Stimulated activated memory B cell treated with anti-CD40 and anti-IgM and Interleukin-4, amounts not matched to agents 10 μg/mL and 1 μg/mL and 100 μg/mL, for 72 hours (primary cell): ENCODE results near the gene CCDC83.
"Not testable (repeated sequence)": the region's sequence is repeated elsewhere in the genome, so short reads cannot be mapped to it uniquely, and the experiment has no call there.

Experiments
- ATAC-seq: fragments of 150-1000 bp; cut with Tn5 transposase; 2 replicates; pipeline ENCODE4 v1.10.0; 2021
- H3K27ac Mint-ChIP-seq: one replicate; pipeline ENCODE4 v1.8.0; 2022; ENCODE audit warnings: mild to moderate bottlenecking, mixed read lengths
- H3K27me3 Mint-ChIP-seq: one replicate; pipeline ENCODE4 v1.8.0; 2022; ENCODE audit warnings: mixed read lengths
- H3K36me3 Mint-ChIP-seq: one replicate; pipeline ENCODE4 v1.8.0; 2022; ENCODE audit warnings: mixed read lengths
- H3K4me1 Mint-ChIP-seq: one replicate; pipeline ENCODE4 v1.8.0; 2022; ENCODE audit warnings: mixed read lengths
- H3K4me3 Mint-ChIP-seq: one replicate; pipeline ENCODE4 v1.8.0; 2022; ENCODE audit warnings: mild to moderate bottlenecking, moderate library complexity, mixed read lengths
- H3K9me3 Mint-ChIP-seq: one replicate; pipeline ENCODE4 v1.8.0; 2022; ENCODE audit warnings: mixed read lengths

Gene CCDC83

GRCh38 chr11:85889676-85890579, 34.7 kb downstream of the CCDC83 start:
- Mint-ChIP-seq H3K27me3 (no peaks in the 10 kb centered on the region), H3K4me1 (no peaks in the 10 kb centered on the region), H3K9me3 (no peaks in the 10 kb centered on the region), H3K36me3 (no peaks in the 10 kb centered on the region), H3K4me3 (no peak overlapping the region), H3K27ac (no peak overlapping the region)
- ATAC-seq, result no peak

DNA sequence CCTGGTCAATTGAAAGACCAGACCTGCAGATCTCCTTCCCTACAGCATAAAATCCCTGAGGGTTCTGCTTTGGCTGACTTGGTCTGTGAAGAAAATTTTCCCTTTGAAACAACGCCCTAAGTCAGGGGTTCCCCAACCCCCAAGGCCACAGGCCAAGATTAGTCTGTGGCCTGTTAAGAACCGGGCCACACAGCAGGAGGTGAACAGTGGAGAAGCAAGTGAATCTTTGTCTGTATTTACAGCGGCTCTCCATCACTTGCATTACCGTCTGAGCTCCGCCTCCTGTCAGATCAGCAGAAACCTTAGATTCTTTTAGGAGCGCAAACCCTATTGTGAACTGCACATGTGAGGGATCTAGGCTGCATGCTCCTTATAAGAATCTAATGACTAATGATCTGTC, 38.2 kb downstream of the CCDC83 start:
- Mint-ChIP-seq H3K27ac (no peak overlapping the region), H3K36me3 (no peaks in the 10 kb centered on the region), H3K4me1 (no peaks in the 10 kb centered on the region), H3K4me3 (no peak overlapping the region), H3K27me3 (no peaks in the 10 kb centered on the region), H3K9me3 (no peaks in the 10 kb centered on the region)
- ATAC-seq, result no peak

DNA sequence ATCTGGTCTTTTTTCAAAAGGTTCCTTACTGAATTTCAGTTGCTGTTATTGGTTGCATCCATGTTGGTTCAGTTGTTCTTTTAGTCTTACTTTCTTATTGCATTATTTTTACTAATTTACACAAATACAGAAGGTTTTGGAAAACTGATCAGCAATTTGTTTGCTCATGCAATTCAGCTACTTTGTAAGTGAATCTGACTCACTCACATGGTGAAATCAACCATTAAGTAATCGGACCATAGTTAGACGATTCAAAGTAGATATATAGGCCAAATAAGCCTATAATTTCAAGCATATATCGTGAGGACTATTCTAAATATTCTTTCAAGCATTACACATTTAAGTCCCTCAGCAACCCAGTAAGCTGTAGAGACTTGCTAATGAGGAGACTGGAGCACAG, 41.7 kb downstream of the CCDC83 start:
- Mint-ChIP-seq H3K36me3 (no peaks in the 10 kb centered on the region), H3K9me3 (no peaks in the 10 kb centered on the region), H3K4me1 (no peaks in the 10 kb centered on the region), H3K27me3 (no peaks in the 10 kb centered on the region), H3K4me3 (no peak overlapping the region), H3K27ac (no peak overlapping the region)
- no peak for ATAC-seq

DNA sequence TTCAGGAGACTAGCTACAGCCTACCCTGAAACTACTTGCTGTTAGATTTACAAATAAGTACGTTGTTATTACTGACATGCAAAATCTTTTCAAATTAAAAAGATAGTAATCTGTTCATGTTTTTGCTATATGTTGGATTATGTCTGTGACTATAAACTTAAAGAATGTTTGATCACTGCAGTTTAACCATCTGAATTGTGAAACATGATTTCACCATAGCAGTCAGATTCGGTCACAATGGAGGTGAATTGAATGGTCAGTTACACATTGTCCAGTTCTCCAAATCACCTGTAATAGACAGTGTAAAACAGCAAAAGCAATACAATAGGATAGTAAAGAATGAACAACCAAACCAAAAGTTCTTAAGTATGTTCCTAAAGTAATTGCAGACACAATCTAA, 43.3 kb downstream of the CCDC83 start:
- Mint-ChIP-seq H3K36me3 (no peaks in the 10 kb centered on the region), H3K27me3 (no peaks in the 10 kb centered on the region), H3K27ac (no peak overlapping the region), H3K9me3 (no peaks in the 10 kb centered on the region), H3K4me3 (no peak overlapping the region), H3K4me1 (no peaks in the 10 kb centered on the region)
- no peak for ATAC-seq

DNA sequence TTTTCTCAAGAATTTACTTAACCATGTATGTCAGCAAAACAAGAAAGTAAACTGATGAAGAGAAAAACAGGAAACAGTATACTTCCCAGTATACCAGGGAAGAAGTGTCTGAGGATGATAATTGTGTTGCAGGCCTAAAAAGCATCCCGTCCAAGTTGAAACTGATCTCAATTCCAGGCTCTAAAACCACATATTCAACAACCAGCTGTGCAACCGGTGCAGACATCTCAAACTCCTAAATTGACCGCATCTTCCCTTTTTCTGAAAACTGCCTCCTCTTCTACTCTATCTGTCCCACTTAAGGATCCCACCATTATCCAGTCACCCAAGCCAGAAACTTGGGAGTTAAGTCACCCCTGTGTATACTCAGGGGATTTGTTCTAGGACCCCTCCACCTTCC, 47.2 kb downstream of the CCDC83 start:
- ATAC-seq, result no peak
- no peaks in the 10 kb centered on the region for H3K9me3 Mint-ChIP-seq
- H3K4me3 Mint-ChIP-seq, result no peak overlapping the region
- H3K27me3 Mint-ChIP-seq, result no peaks in the 10 kb centered on the region
- no peaks in the 10 kb centered on the region for H3K4me1 Mint-ChIP-seq
- no peak overlapping the region for H3K27ac Mint-ChIP-seq
- no peaks in the 10 kb centered on the region for H3K36me3 Mint-ChIP-seq

- Mint-ChIP-seq H3K27ac (no peak overlapping the region), H3K36me3 (no peaks in the 10 kb centered on the region), H3K4me3 (no peak overlapping the region), H3K9me3 (no peaks in the 10 kb centered on the region), H3K4me1 (no peaks in the 10 kb centered on the region), H3K27me3 (no peaks in the 10 kb centered on the region)
- no peak for ATAC-seq
Observed at GRCh38 chr11:85903406-85903805, 48.2 kb downstream of the CCDC83 start.

DNA sequence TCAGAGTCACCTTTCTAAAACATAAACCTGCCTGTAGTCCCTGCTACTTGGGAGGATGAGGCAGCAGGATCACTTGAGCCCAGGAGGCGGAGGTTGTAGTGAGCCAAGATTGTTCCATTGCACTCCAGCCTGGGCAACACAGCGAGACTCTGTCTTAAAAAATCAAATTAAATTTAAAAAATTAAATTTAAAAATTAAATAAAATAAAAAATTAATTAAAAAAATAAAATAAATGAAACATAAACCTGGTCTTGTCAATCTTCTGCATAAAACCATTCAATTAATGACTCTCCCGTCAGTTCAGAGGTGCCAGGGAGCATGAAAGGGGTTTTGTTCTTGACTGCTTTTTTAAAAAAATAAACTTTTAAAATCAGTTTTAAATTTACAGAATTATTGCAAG, 48.6 kb downstream of the CCDC83 start:
- no peaks in the 10 kb centered on the region for H3K9me3 Mint-ChIP-seq
- peak; percentile 8 for ATAC-seq
- no peak overlapping the region for H3K27ac Mint-ChIP-seq
- H3K27me3 Mint-ChIP-seq, result no peaks in the 10 kb centered on the region
- H3K4me3 Mint-ChIP-seq, result no peak overlapping the region
- H3K4me1 Mint-ChIP-seq, result no peaks in the 10 kb centered on the region
- H3K36me3 Mint-ChIP-seq, result no peaks in the 10 kb centered on the region

GRCh38 chr11:85912414-85912813, 57.2 kb downstream of the CCDC83 start:
- Mint-ChIP-seq H3K36me3 (no peaks in the 10 kb centered on the region), H3K4me1 (no peaks in the 10 kb centered on the region), H3K4me3 (no peak overlapping the region), H3K9me3 (peaks cover 2% of the 10 kb centered on the region), H3K27me3 (no peaks in the 10 kb centered on the region), H3K27ac (no peak overlapping the region)
- ATAC-seq, result peak; percentile 16

GRCh38 chr11:85913513-85913912, 58.3 kb downstream of the CCDC83 start:
- no peaks in the 10 kb centered on the region for H3K4me1 Mint-ChIP-seq
- no peaks in the 10 kb centered on the region for H3K36me3 Mint-ChIP-seq
- no peak overlapping the region for H3K4me3 Mint-ChIP-seq
- H3K27ac Mint-ChIP-seq, result no peak overlapping the region
- no peak for ATAC-seq
- peaks cover 2% of the 10 kb centered on the region for H3K9me3 Mint-ChIP-seq
- no peaks in the 10 kb centered on the region for H3K27me3 Mint-ChIP-seq

DNA sequence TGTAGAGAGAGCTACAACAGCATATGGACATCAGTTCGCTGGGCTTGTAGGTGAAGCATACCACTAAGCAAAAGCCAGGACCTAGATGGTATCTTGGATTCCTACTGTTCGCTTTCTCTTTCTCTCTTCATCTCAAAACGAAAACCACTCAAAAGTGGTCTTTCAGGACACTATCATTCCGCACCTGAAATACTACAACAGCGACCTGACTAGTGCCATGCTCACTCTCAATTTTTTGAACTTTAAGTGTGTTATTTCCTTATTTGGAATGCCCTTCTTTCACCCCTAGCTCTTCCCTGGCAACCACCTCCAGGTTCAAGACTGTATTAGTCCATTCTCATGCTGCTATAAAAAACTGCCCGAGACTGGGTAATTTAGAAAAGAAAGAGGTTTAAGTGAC, 59.2 kb downstream of the CCDC83 start:
- Mint-ChIP-seq H3K9me3 (peaks cover 2% of the 10 kb centered on the region), H3K4me1 (no peaks in the 10 kb centered on the region), H3K27ac (no peak overlapping the region), H3K27me3 (no peaks in the 10 kb centered on the region), H3K4me3 (no peak overlapping the region), H3K36me3 (no peaks in the 10 kb centered on the region)
- ATAC-seq, result no peak

DNA sequence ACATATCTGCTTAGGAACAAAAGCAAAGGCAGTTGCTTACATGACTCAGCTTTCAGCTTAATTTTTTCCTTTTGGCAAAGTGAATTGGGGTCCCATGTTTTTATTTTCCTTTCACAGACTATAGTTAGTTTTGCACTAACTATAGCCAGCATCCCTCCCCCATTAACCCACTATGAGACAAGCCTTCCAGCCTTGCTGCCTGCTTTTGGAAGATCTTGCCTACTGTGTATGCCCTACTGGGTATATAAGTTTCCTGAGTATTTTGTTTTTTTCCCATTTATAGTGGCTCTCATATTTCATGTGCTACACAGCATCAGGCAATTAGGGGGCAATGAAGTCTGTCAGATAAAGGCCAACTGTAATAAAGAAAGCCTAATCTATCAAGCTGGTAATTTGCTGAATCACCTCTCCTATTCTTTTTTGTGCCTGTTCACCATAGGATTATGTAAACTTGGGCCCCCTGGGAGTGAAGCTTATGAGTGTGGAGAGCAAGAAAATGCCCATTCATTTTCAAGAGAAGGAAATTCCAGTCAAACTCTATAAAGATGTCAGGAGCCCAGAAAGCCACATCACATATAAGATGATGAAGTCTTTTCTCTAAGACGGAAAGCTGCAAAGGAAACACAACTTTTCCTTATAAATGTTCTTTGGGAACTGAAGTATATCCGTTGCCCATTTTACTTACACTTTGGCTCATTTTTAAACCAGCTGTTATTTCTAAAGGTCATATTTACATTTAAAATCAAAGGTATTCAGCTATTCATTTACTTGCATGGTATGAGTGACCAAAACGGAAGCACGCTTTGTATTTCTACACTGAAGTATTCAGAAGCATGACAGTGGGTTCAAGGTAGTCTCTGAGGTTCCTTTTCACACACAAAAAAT, 64.0 kb downstream of the CCDC83 start:
- Mint-ChIP-seq H3K4me1 (peaks cover 6% of the 10 kb centered on the region), H3K36me3 (no peaks in the 10 kb centered on the region), H3K27me3 (peaks cover 9% of the 10 kb centered on the region), H3K9me3 (peaks cover 4% of the 10 kb centered on the region), H3K4me3 (no peak overlapping the region), H3K27ac (no peak overlapping the region)
- no peak for ATAC-seq

- peak; percentile 93 for ATAC-seq
- Mint-ChIP-seq H3K4me1 (peaks cover 6% of the 10 kb centered on the region), H3K4me3 (no peak overlapping the region), H3K27ac (no peak overlapping the region), H3K36me3 (no peaks in the 10 kb centered on the region), H3K27me3 (peaks cover 18% of the 10 kb centered on the region), H3K9me3 (peaks cover 2% of the 10 kb centered on the region)
Observed at GRCh38 chr11:85922367-85922766, 67.2 kb downstream of the CCDC83 start.

- Mint-ChIP-seq H3K27me3 (peaks cover 23% of the 10 kb centered on the region), H3K9me3 (peaks cover 2% of the 10 kb centered on the region), H3K27ac (no peak overlapping the region), H3K4me3 (no peak overlapping the region), H3K4me1 (peaks cover 6% of the 10 kb centered on the region), H3K36me3 (no peaks in the 10 kb centered on the region)
- ATAC-seq, result no peak
Observed at GRCh38 chr11:85923455-85923854, 68.3 kb downstream of the CCDC83 start.

DNA sequence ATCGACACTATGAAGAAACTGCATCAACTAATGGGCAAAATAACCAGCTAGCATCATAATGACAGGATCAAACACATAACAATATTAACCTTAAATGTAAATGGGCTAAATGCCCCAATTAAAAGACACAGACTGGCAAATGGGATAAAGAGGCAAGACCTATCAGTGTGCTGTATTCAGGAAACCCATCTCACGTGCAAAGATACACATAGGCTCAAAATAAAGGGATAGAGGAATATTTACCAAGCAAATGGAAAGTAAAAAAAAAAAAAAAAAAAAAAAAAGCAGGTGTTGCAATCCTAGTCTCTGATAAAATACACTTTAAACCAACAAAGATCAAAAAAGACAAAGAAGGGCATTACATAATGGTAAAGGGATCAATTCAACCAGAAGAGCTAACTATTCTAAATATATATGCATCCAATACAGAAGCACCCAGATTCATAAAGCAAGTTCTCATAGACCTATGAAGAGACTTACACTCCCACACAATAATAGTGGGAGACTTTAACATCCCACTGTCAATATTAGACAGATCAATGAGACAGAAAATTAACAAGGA, 71.6 kb downstream of the CCDC83 start:
- not testable (repeated sequence) for ATAC-seq, H3K27ac Mint-ChIP-seq
- H3K27me3 Mint-ChIP-seq, result peaks cover 14% of the 10 kb centered on the region

DNA sequence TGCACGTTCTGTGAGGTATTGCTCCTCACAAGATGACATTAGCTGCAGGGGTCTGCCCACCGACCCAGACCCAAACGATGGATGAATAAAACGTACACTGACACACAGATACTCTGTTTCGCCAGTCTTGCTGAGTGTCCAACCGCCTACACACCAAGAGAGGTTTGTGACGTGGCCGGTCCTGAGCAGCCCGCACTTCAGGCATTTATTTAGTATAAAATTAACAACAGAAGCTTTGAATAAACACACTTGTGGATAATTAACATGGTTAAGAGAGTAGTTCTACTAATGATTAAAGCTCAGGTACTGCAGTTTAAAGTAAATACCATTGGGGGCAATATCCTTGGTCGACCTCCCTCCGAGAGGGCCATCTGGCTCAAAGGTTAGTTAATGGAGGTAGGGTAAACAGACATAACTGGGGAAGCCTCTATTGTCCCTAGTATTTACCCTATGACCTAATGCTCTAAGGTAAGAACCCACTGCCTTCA, 75.7 kb downstream of the CCDC83 start:
- H3K4me1 Mint-ChIP-seq, result no peaks in the 10 kb centered on the region
- H3K4me3 Mint-ChIP-seq, result no peak overlapping the region
- H3K27me3 Mint-ChIP-seq, result peaks cover 14% of the 10 kb centered on the region
- H3K27ac Mint-ChIP-seq, result no peak overlapping the region
- H3K36me3 Mint-ChIP-seq, result no peaks in the 10 kb centered on the region
- ATAC-seq, result no peak
- peaks cover 8% of the 10 kb centered on the region for H3K9me3 Mint-ChIP-seq

More for the DNA sequence above, 71.6 kb downstream of the CCDC83 start:
- not testable (repeated sequence) for H3K36me3 Mint-ChIP-seq, H3K9me3 Mint-ChIP-seq, H3K4me1 Mint-ChIP-seq, H3K4me3 Mint-ChIP-seq
